Lung (tissue), 12 donors: ENCODE data around the gene ST3GAL5. TPM values are rescaled to one million over a fixed set of nuclear protein-coding genes. Genes with fewer than 3 reads are reported as not detected.
A peak's percentile ranks its signal among the peaks of the same experiment; 100 is the strongest.

Experiments used
- ATAC-seq: fragments of 200-7000 bp; cut with Tn5 transposase; one replicate; pipeline ENCODE4 v1.9.1; 2020; ENCODE audit warnings: moderate number of reproducible peaks; ENCODE audit not compliant: insufficient read depth, low FRiP score
- DNase-seq, 3 donors: peaks; one replicate each; pipeline ENCODE4 v3.0.0-alpha.2; 2013 to 2017
- H3K27ac ChIP-seq, 2 donors: one replicate each; pipeline ENCODE4 v1.5.1; 2013; ENCODE audit warnings: mild to moderate bottlenecking in 2 of 2, moderate library complexity in 2 of 2, control low read depth in 1 of 2, inconsistent platforms in 1 of 2, low read depth in 1 of 2, low read length in 1 of 2
- H3K27me3 ChIP-seq, 3 donors: one replicate each; pipeline ENCODE4 v1.5.1; 2013; ENCODE audit warnings: low read length in 2 of 3; ENCODE audit not compliant: control insufficient read depth in 3 of 3, insufficient read depth in 3 of 3
- H3K36me3 ChIP-seq, 4 donors: one replicate each; pipeline ENCODE4 v1.5.1; 2013; ENCODE audit warnings: low read length in 4 of 4, mild to moderate bottlenecking in 1 of 4, moderate library complexity in 1 of 4; ENCODE audit not compliant: control insufficient read depth in 4 of 4, insufficient read depth in 4 of 4
- H3K4me1 ChIP-seq, 5 donors: one replicate each; pipeline ENCODE4 v1.5.1; 2013; ENCODE audit warnings: low read length in 5 of 5, mild to moderate bottlenecking in 2 of 5, moderate library complexity in 1 of 5; ENCODE audit not compliant: control insufficient read depth in 5 of 5, insufficient read depth in 5 of 5
- H3K4me3 ChIP-seq: one replicate; pipeline ENCODE4 v1.5.1; 2013; ENCODE audit warnings: mild to moderate bottlenecking, control low read depth, moderate library complexity
- H3K9ac ChIP-seq, 2 donors: one replicate each; pipeline ENCODE4 v1.5.1; 2013; ENCODE audit warnings: low read length in 2 of 2, control low read depth in 1 of 2; ENCODE audit not compliant: insufficient read depth in 1 of 2
- H3K9me3 ChIP-seq, 4 donors: one replicate each; pipeline ENCODE4 v1.5.1; 2013; ENCODE audit warnings: low read length in 3 of 4, mild to moderate bottlenecking in 1 of 4, moderate library complexity in 1 of 4; ENCODE audit not compliant: control insufficient read depth in 4 of 4, insufficient read depth in 3 of 4
- CTCF ChIP-seq: IDR thresholded peaks from 2 replicates; pipeline ENCODE4 v1.5.1; 2012; ENCODE audit warnings: mild to moderate bottlenecking; ENCODE audit errors: control extremely low read depth, extremely low read depth
- WGBS, 2 donors: extraction: QIAGEN DNeasy Blood & Tissue Kit; methylation state at CpG; one replicate each; pipeline ENCODE4 v1.1.7; 2013; 5-methylcytosine and 5-hydroxymethylcytosine counted together
- polyA plus RNA-seq, 2 donors: library from polyadenylated mRNA; stranded (reverse); fragments of 200-250 nt; gene quantifications; one replicate each; pipeline ENCODE4 v1.2.1, GENCODE V29; 2013
- total RNA-seq, 2 donors: library from RNA; depleted of rRNA in 1 of 2; stranded (reverse); fragments of >200 nt in 1 of 2; gene quantifications; one replicate each; pipeline ENCODE4 v1.2.1, GENCODE V29; 2014 to 2021
- donor health status: control.
- donor health status: control.
- donor health status: Bipolar disorder and iron deficiency.
- donor health status: healthy.
- donor health status: DM: yes; HTN: yes; CAD: no.

The ST3GAL5 gene
- total and polyA plus RNA-seq, 4 donors, result 31.1 to 149 (median 64.4) TPM

GRCh38 chr2:85799215-85799956 lies 89.4 kb downstream of the ST3GAL5 start:
- Histone ChIP-seq H3K27ac (no peak overlapping the region), H3K4me1 (peaks cover 0 to 36% (median 18%) of the 10 kb centered on the region in 5 donors), H3K4me3 (no peak overlapping the region), H3K9me3 (peaks cover 0 to 4% (median 0%) of the 10 kb centered on the region in 4 donors), H3K27me3 (no peaks in the 10 kb centered on the region), H3K36me3 (peaks cover 0 to 3% (median 0%) of the 10 kb centered on the region in 4 donors), H3K9ac (no peak overlapping the region)
- WGBS, 2 donors, result 78 to 86% methylated on average over 11 of the region's 11 CpGs
- ATAC-seq, result no peak
- peak in 1 of 3 donors; percentile 9 for DNase-seq
- TF ChIP-seq CTCF, result no peak

DNA sequence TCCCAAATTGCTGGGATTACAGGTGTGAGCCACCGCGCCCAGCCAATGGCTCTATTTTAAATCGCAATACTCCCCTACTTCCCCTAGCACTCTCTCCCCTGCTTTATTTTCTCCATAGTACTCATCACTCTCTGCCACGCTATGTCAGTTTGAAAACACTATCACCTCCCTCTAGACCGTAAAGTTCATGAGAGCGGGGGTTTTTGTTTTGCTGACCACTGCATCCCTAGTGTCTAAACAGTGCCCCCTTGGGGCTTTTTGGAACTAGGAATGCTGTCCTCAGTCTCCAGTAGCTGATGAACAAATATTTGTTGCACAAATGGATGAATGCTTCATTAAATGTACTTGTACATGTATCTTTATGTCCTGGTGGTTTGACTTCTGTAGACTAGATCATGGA lies 90.9 kb downstream of the ST3GAL5 start:
- whole genome bisulfite sequencing, 2 donors, result 66 to 71% methylated on average over 6 of the region's 6 CpGs
- DNase-seq (peak; percentile 19 to 64 (median 53)), ATAC-seq (no peak)
- no peaks in the 10 kb centered on the region for H3K27me3 ChIP-seq
- no peak overlapping the region for H3K9ac ChIP-seq
- H3K9me3 ChIP-seq, result peaks cover 0 to 4% (median 0%) of the 10 kb centered on the region in 4 donors
- H3K4me1 ChIP-seq, result peaks cover 2 to 48% (median 26%) of the 10 kb centered on the region in 5 donors
- no peak overlapping the region for H3K4me3 ChIP-seq
- H3K27ac ChIP-seq, result no peak overlapping the region
- TF ChIP-seq CTCF, result no peak
- H3K36me3 ChIP-seq, result peaks cover 0 to 3% (median 0%) of the 10 kb centered on the region in 4 donors

DNA sequence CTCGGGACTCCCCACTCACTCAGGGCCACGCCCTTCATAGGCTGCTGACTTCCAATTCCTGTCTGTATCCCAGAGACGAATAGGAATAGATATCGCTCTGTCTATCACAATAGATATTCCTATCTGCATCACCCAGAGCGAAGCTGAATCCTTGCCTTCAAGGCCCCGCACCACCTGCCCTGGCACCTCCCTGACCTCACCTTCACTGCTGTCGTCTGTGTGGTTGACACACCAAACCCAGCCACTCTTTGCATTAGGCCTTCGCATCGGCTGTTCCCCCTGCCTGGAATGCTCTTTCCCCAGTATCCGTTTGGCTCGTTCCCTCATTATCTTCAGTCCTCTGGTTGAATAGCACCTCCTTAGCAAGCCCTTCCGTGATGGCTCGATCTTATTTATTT lies 91.5 kb downstream of the ST3GAL5 start:
- Histone ChIP-seq H3K4me1 (peaks cover 4 to 55% (median 31%) of the 10 kb centered on the region in 5 donors), H3K9me3 (no peaks in the 10 kb centered on the region), H3K27me3 (no peaks in the 10 kb centered on the region), H3K9ac (no peak overlapping the region), H3K4me3 (no peak overlapping the region), H3K36me3 (peaks cover 0 to 3% (median 0%) of the 10 kb centered on the region in 4 donors), H3K27ac (peak overlapping the region in 1 of 2 donors; percentile 57)
- TF ChIP-seq CTCF, result no peak
- WGBS, 2 donors, result 88 to 93% methylated on average over 13 of the region's 13 CpGs
- DNase-seq (no peak), ATAC-seq (no peak)
